SK-N-SH (cell line): Measurements from ENCODE around the gene WWOX.

Source experiments
- CTCF ChIP-seq: fragments of 200-600 bp; sonication (generic); IDR thresholded peaks from 2 replicates; pipeline ENCODE4 v1.6.1; 2017; ENCODE audit warnings: antibody characterized with exemption, mild to moderate bottlenecking, moderate library complexity
- EZH2phosphoT487 ChIP-seq: fragments of 200-600 bp; sonication (generic); IDR thresholded peaks from 2 replicates; pipeline ENCODE4 v1.6.1; 2017; ENCODE audit warnings: low read depth, mixed run types, mild to moderate bottlenecking, antibody characterized with exemption, moderate library complexity, borderline replicate concordance
- TAF1 ChIP-seq: IDR thresholded peaks from 2 replicates; pipeline ENCODE4 v1.6.1; 2012; ENCODE audit warnings: low read depth, mild to moderate bottlenecking, low read length, moderate library complexity, borderline replicate concordance

GRCh38 chr16:78116946-78117345 lies 17.5 kb downstream of the WWOX start:
- no peak for TF ChIP-seq EZH2phosphoT487
- no peak for TF ChIP-seq CTCF
- TF ChIP-seq TAF1: no peak
